ENCODE data around the gene CC2D2A. TPM values are rescaled to one million over a fixed set of nuclear protein-coding genes. Genes with fewer than 3 reads are reported as not detected.

Gene CC2D2A
- total RNA-seq = not detected

- Mint-ChIP-seq H3K4me3 (no peak within 1 kb of the TSS), H3K27ac (no peak within 1 kb of the TSS), H3K27me3 (peaks cover 6% of the 10 kb centered on the region), H3K36me3 (no peaks in the 10 kb centered on the region), H3K9me3 (ENCODE audit: low read depth) (no peaks in the 10 kb centered on the region), H3K4me1 (peaks cover 12% of the 10 kb centered on the region)
- DNase-seq = no peak
- ATAC-seq = no peak
- CTCF ChIA-PET = interaction anchor here (0.8 to 2.5 kb wide), 6 partner anchors 10 to 74 kb away, joined by 3 to 15 read pairs (median 4); no protein-coding TSS in a partner anchor
These were observed at the start of gene CC2D2A for GRCh38 chr4:15469402-15470127. Gene CC2D2A, plus strand, starts transcription at chr4:15469882. Its CDS starts 6,051 bp downstream, at chr4:15475933.

GRCh38 chr4:15420642-15421041 is 49.0 kb upstream of the CC2D2A start:
- no peaks in the 10 kb centered on the region for H3K36me3 Mint-ChIP-seq
- H3K4me3 Mint-ChIP-seq = no peak overlapping the region
- no peaks in the 10 kb centered on the region for H3K9me3 Mint-ChIP-seq (ENCODE audit: low read depth)
- no peak overlapping the region for H3K27ac Mint-ChIP-seq
- H3K27me3 Mint-ChIP-seq = no peaks in the 10 kb centered on the region
- no peak for DNase-seq
- ATAC-seq = no peak
- CTCF ChIA-PET = interaction anchor here (0.6 kb wide), 1 partner anchor 150 kb away, joined by 3 read pairs; no protein-coding TSS in a partner anchor
- peaks cover 22% of the 10 kb centered on the region for H3K4me1 Mint-ChIP-seq

- peaks cover 3% of the 10 kb centered on the region for H3K27me3 Mint-ChIP-seq
- no peak for DNase-seq
- H3K36me3 Mint-ChIP-seq = no peaks in the 10 kb centered on the region
- H3K4me1 Mint-ChIP-seq = peaks cover 27% of the 10 kb centered on the region
- no peak overlapping the region for H3K27ac Mint-ChIP-seq
- ATAC-seq = no peak
- CTCF ChIA-PET = no interaction called here
- H3K4me3 Mint-ChIP-seq = no peak overlapping the region
- no peaks in the 10 kb centered on the region for H3K9me3 Mint-ChIP-seq (ENCODE audit: low read depth)
These were observed 46.4 kb upstream of the CC2D2A start for GRCh38 chr4:15423285-15423711.

GRCh38 chr4:15425520-15425919 is 44.2 kb upstream of the CC2D2A start:
- Mint-ChIP-seq H3K27ac (no peak overlapping the region), H3K27me3 (peaks cover 3% of the 10 kb centered on the region), H3K36me3 (no peaks in the 10 kb centered on the region), H3K4me1 (peaks cover 27% of the 10 kb centered on the region), H3K9me3 (ENCODE audit: low read depth) (no peaks in the 10 kb centered on the region), H3K4me3 (no peak overlapping the region)
- ATAC-seq (peak; percentile 39), DNase-seq (no peak)
- CTCF ChIA-PET = interaction anchor here (1.7 kb wide), 2 partner anchors 29 to 33 kb away, joined by 5 to 6 read pairs; no protein-coding TSS in a partner anchor

- no peak for ATAC-seq
- CTCF ChIA-PET = interaction anchor here (1.4 kb wide), 1 partner anchor 30 kb away, joined by 6 read pairs; no protein-coding TSS in a partner anchor
- no peak overlapping the region for H3K4me3 Mint-ChIP-seq
These were observed 42.5 kb upstream of the CC2D2A start for GRCh38 chr4:15427161-15427560.

GRCh38 chr4:15427701-15428100 is 42.0 kb upstream of the CC2D2A start, which contains the start of gene C1QTNF7:
Gene C1QTNF7, plus strand, starts transcription at chr4:15428033. Its CDS starts 7,711 bp downstream, at chr4:15435744.
- Mint-ChIP-seq H3K4me3 (no peak within 1 kb of the TSS), H3K9me3 (ENCODE audit: low read depth) (no peaks in the 10 kb centered on the region), H3K27me3 (peaks cover 3% of the 10 kb centered on the region), H3K4me1 (peaks cover 27% of the 10 kb centered on the region), H3K36me3 (no peaks in the 10 kb centered on the region), H3K27ac (no peak within 1 kb of the TSS)
- ATAC-seq (no peak), DNase-seq (no peak)
- CTCF ChIA-PET = no interaction called here

More at GRCh38 chr4:15427161-15427560, 42.5 kb upstream of the CC2D2A start:
- Mint-ChIP-seq H3K9me3 (ENCODE audit: low read depth) (no peaks in the 10 kb centered on the region), H3K27ac (no peak overlapping the region), H3K4me1 (peaks cover 27% of the 10 kb centered on the region), H3K27me3 (peaks cover 3% of the 10 kb centered on the region), H3K36me3 (no peaks in the 10 kb centered on the region)
- DNase-seq = no peak

- CTCF ChIA-PET = interaction anchor here (0.6 kb wide), 1 partner anchor 21 kb away, joined by 3 read pairs; no protein-coding TSS in a partner anchor
- Mint-ChIP-seq H3K27ac (no peak overlapping the region), H3K36me3 (no peaks in the 10 kb centered on the region), H3K27me3 (peaks cover 6% of the 10 kb centered on the region), H3K9me3 (ENCODE audit: low read depth) (no peaks in the 10 kb centered on the region), H3K4me3 (no peak overlapping the region), H3K4me1 (peaks cover 21% of the 10 kb centered on the region)
- ATAC-seq = no peak
- no peak for DNase-seq
These were observed 41.1 kb upstream of the CC2D2A start for GRCh38 chr4:15428611-15429010.

GRCh38 chr4:15434091-15434490 is 35.6 kb upstream of the CC2D2A start:
- Mint-ChIP-seq H3K4me3 (no peak overlapping the region), H3K4me1 (no peaks in the 10 kb centered on the region)

GRCh38 chr4:15434676-15435075 is 35.0 kb upstream of the CC2D2A start:
- Mint-ChIP-seq H3K27me3 (peaks cover 2% of the 10 kb centered on the region), H3K9me3 (ENCODE audit: low read depth) (no peaks in the 10 kb centered on the region), H3K36me3 (no peaks in the 10 kb centered on the region), H3K4me3 (no peak overlapping the region), H3K27ac (no peak overlapping the region), H3K4me1 (no peaks in the 10 kb centered on the region)
- ATAC-seq = no peak
- CTCF ChIA-PET = no interaction called here
- no peak for DNase-seq

More at GRCh38 chr4:15434091-15434490, 35.6 kb upstream of the CC2D2A start:
- ATAC-seq (no peak), DNase-seq (no peak)
- Mint-ChIP-seq H3K27me3 (peaks cover 2% of the 10 kb centered on the region), H3K36me3 (no peaks in the 10 kb centered on the region), H3K27ac (no peak overlapping the region), H3K9me3 (ENCODE audit: low read depth) (no peaks in the 10 kb centered on the region)
- CTCF ChIA-PET = no interaction called here

- no peaks in the 10 kb centered on the region for H3K9me3 Mint-ChIP-seq (ENCODE audit: low read depth)
- H3K27ac Mint-ChIP-seq = no peak overlapping the region
- CTCF ChIA-PET = interaction anchor here (1.1 to 1.8 kb wide), 2 partner anchors 21 to 35 kb away, joined by 3 to 6 read pairs; no protein-coding TSS in a partner anchor
- DNase-seq (no peak), ATAC-seq (no peak)
- H3K36me3 Mint-ChIP-seq = no peaks in the 10 kb centered on the region
- no peak overlapping the region for H3K4me3 Mint-ChIP-seq
- peaks cover 2% of the 10 kb centered on the region for H3K27me3 Mint-ChIP-seq
- no peaks in the 10 kb centered on the region for H3K4me1 Mint-ChIP-seq
These were observed 33.2 kb upstream of the CC2D2A start for GRCh38 chr4:15436513-15436912.

- no peaks in the 10 kb centered on the region for H3K9me3 Mint-ChIP-seq (ENCODE audit: low read depth)
- CTCF ChIA-PET = interaction anchor here (0.9 kb wide), 1 partner anchor 386 kb away, joined by 3 read pairs; no protein-coding TSS in a partner anchor
- ATAC-seq (no peak), DNase-seq (no peak)
- no peaks in the 10 kb centered on the region for H3K36me3 Mint-ChIP-seq
- H3K4me1 Mint-ChIP-seq = no peaks in the 10 kb centered on the region
- no peak overlapping the region for H3K4me3 Mint-ChIP-seq
- H3K27me3 Mint-ChIP-seq = no peaks in the 10 kb centered on the region
- H3K27ac Mint-ChIP-seq = no peak overlapping the region
These were observed 30.6 kb upstream of the CC2D2A start for GRCh38 chr4:15438939-15439524.

GRCh38 chr4:15443371-15444160 is 26.1 kb upstream of the CC2D2A start:
- Mint-ChIP-seq H3K27me3 (no peaks in the 10 kb centered on the region), H3K36me3 (no peaks in the 10 kb centered on the region), H3K27ac (no peak overlapping the region), H3K9me3 (ENCODE audit: low read depth) (no peaks in the 10 kb centered on the region), H3K4me3 (no peak overlapping the region), H3K4me1 (peaks cover 3% of the 10 kb centered on the region)
- ATAC-seq = no peak
- no peak for DNase-seq
- CTCF ChIA-PET = interaction anchor here (3.3 kb wide), 1 partner anchor 14 kb away, joined by 12 read pairs; no protein-coding TSS in a partner anchor

GRCh38 chr4:15444276-15444675 is 25.4 kb upstream of the CC2D2A start:
- ATAC-seq (no peak), DNase-seq (no peak)
- H3K4me3 Mint-ChIP-seq = no peak overlapping the region
- H3K36me3 Mint-ChIP-seq = no peaks in the 10 kb centered on the region
- peaks cover 3% of the 10 kb centered on the region for H3K4me1 Mint-ChIP-seq
- CTCF ChIA-PET = interaction anchor here (3.3 kb wide), 1 partner anchor 13 kb away, joined by 12 read pairs; no protein-coding TSS in a partner anchor
- no peaks in the 10 kb centered on the region for H3K27me3 Mint-ChIP-seq
- H3K9me3 Mint-ChIP-seq (ENCODE audit: low read depth) = no peaks in the 10 kb centered on the region
- no peak overlapping the region for H3K27ac Mint-ChIP-seq

Data from activated CD8-positive, alpha-beta memory T cell treated with anti-CD3 and anti-CD28 coated beads, Interleukin-2, amount 10 ng/mL, durations not matched to agents 7 days and 5 days (primary cell).